T47D (cell line): ENCODE measurements around the gene PRKCH.

Experiments
- DNase-seq, 2 experiments: peaks; one replicate each; pipeline versions ENCODE4 v3.0.0 to v3.0.0-alpha.2; 2011 to 2012; ENCODE audit warnings: low read depth in 1 of 2, low spot score in 1 of 2
- JUND ChIP-seq: IDR thresholded peaks from 2 replicates; pipeline ENCODE4 v1.6.1; 2012; ENCODE audit warnings: low read depth
- in situ Hi-C: cut with HindIII; loops from 2 replicates; pipeline ENCODE4 v1.10.0; 2016; ENCODE audit warnings: low sequenced_read_pairs, low pct_unique_long_range_greater_than_20kb

The PRKCH gene

DNA sequence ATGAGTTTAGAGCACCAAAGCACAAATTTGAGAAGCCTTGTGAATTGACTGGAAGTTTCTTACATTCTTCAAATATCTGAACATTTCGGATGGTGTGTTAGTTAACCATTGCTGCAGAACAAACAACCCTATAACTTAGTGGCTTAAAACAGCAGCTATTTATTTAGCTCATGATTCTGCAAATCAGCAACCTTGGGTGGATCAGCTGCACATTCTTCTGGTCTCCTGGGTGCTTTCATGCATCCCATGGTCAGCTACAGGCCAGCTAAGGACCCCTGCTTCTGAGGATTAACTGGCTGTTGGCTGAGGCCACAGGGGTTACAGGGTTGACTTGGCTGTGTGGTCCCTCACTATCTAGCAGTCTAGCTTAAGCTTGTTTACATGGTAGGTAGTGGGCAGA, 260.0 kb downstream of the PRKCH start:
- DNase-seq, result no peak
- TF ChIP-seq JUND, result no peak
- in situ Hi-C loops, result no loop called here

DNA sequence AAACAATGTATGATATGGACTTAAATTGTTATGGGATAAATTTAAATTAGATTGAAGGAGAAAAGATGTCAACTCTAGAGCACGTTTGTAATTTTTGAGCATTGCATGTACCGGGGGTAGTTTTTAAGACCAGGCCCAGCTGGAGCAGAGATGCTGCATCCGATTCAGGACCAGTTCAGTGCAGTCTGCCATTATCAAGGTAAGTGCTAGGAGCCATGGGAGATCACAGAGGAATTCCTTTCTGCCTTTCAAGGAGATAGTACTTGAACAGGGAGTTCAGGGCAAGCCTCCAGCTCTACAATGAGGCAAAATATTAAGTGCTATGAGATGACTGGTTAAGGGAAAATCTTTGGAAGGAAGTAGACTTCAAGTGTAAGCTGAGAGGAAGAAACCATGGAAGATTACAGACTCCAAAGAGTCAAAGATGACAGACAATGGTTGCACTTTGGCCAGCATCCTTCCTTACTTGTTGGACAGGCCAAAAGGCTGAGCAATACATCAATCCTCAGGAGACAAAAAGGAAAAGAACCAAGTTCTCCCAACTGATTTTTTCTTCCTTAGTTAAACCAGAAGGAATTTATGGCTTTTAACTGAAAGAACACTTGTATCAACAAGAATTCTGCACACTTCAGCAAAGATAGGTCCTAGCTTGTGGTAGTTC, 260.7 kb downstream of the PRKCH start:
- TF ChIP-seq JUND, result no peak
- no peak for DNase-seq
- in situ Hi-C loops, result no loop called here

DNA sequence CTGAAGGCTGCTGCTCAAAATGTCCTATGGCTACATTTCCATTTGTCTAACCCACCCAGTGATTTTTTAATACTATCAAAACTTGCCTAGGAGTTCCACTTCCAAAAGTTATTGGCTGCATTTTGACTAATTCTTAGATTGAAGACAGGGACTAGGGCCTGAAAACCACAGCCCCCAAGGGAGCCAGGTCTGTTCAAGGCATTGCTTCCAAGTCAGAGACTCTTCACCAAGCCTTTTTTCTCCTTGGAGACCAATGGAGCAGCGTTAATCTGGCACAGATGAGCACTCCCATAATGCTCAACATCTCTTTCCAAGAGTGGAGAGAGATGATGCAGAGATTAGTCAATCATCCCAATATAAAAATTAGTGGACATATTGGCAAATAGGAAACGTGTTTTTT, 261.4 kb downstream of the PRKCH start:
- TF ChIP-seq JUND, result no peak
- in situ Hi-C loops, result no loop called here
- DNase-seq, result no peak

DNA sequence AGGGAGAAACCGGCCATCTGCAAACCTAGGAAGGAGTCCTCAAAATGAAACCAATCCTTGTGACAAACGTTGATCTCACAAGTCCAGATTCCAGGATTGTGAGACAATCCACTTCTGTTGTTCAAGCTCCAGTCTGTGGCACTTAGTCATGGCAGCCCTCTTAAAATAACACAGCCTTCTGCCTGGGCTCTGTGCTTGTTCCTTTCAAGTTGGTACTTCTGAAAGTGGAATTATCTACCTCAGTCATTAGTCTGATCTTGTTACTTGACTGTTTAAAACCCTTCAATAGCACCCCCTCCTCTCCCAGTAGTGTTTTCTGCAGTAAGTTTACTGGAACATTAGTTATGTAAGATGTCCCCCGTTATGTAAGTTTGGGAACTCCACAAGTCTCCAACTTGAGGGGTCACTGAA, 263.0 kb downstream of the PRKCH start:
- DNase-seq, result no peak
- in situ Hi-C loops, result no loop called here
- no peak for TF ChIP-seq JUND

DNA sequence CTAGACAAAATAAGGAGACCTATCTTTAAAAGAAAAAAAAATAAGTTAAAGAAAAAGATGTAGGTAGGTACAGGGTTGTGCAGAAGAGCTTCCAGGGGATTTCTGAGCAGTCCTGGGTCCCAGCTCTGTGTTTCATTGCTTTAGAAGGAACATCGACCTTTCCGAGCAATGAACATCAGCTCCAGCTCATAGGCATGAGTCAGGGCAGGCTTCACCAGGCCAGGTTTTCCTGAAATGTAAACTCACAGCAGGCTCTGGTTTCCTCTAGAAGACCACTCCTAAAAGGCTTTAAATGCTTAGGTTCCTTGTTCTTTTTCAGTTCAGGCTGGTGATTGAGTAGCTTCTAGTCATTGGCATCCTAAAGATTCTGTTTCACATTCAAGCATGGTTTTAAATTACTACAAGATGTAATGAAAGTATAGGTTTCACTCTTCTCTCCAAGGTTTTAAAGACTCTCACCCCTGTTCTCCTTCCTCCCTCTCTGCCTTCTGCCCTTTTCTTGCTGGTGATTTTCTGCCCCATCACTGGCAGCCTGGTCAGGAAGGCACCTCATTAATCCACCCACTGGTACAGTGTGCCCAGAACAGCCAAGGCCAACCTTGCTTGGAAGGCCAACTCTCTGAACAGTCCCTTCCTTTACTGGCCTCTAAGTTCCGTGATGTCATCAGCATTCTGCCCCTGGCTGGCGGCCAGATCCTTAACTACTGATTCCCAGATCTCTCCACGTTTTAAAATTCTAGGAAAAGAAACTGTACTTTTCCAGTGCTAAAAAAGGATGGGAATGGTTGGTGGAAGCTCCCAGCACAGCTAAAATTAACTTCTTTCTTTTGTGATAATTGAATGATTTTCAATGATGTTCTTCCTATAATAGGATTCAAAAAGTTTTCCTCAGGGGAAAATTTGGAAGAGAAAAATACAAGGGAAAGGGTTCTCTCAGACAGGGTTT, 264.5 kb downstream of the PRKCH start:
- no peak for TF ChIP-seq JUND
- in situ Hi-C loops, result no loop called here
- no peak for DNase-seq

DNA sequence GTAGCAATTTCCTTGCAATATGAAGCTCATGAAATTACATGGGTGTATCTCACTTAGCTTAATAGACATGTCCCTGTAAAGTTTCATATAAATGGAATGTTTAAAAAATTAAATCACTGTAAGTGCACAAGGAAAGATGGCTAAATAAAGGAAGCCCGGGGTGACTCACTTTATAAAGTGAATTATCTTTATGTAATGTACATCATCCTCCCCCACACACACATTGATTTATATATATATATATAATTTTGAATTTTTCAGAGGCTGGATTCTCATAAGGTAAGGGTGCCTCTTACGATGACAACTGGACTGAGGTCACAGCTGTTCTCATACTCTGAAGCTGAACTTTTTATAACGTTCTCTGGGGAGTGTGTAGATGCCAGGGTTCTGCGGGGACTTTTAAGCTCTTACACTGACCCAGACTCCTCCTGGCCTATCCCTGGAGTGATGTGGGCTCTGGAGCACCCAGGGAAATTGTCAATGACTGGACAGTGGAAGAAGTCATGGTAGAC, 265.2 kb downstream of the PRKCH start:
- DNase-seq, result no peak
- TF ChIP-seq JUND, result no peak
- in situ Hi-C loops, result no loop called here

DNA sequence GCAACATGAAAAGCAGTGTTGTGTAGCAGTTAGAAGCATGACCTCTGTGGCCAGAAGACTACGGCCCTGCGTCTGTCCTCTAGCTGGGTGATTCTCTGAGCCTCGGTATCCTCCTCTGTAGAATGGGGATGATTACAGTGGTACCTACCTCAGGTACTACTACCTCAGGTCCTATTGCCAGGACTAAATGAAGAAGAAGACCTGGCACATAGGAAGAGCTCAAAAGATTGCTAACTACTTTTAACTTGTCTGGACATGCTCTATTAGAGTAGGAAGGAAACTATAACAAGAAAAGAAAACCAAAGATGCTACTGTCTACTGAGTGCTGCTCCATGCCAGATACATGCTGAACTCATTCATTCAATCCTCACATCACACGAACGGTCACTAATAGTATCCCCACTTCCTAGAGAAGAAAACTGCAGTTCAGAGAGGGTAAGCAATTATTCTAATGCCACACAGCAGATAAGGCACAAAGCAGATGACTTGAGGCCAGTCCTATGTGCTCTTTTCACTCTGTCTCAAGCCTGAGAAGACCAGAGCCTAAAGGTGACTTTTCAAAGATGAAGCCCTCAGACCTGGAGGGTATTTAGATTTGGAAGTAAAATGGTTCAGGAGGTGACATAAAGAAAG, 265.8 kb downstream of the PRKCH start:
- in situ Hi-C loops, result no loop called here
- no peak for TF ChIP-seq JUND
- no peak for DNase-seq

DNA sequence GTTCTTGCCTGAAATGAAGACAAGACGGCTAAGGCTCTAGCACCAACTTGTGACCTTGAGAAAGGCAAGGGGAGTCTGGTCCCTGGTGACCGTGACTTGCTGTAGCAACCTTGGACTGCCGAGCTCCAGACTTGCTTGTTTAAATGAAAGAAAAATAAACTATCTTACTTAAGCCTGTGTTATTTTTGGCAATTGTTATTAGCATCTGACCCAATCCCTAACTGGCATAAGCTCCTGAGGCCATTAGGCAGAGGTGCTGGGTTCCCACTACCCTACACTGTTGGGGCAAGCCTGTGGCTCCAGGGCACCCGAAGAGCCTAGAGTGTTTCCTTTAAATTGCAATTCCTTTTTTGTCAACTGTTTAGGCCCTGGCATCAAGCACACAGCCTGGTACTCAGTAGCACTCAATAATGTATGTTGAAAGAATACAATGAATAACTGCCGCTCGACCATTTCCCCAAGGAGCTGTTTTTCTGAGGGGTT, 267.1 kb downstream of the PRKCH start:
- TF ChIP-seq JUND, result no peak
- DNase-seq, result no peak
- in situ Hi-C loops, result no loop called here

DNA sequence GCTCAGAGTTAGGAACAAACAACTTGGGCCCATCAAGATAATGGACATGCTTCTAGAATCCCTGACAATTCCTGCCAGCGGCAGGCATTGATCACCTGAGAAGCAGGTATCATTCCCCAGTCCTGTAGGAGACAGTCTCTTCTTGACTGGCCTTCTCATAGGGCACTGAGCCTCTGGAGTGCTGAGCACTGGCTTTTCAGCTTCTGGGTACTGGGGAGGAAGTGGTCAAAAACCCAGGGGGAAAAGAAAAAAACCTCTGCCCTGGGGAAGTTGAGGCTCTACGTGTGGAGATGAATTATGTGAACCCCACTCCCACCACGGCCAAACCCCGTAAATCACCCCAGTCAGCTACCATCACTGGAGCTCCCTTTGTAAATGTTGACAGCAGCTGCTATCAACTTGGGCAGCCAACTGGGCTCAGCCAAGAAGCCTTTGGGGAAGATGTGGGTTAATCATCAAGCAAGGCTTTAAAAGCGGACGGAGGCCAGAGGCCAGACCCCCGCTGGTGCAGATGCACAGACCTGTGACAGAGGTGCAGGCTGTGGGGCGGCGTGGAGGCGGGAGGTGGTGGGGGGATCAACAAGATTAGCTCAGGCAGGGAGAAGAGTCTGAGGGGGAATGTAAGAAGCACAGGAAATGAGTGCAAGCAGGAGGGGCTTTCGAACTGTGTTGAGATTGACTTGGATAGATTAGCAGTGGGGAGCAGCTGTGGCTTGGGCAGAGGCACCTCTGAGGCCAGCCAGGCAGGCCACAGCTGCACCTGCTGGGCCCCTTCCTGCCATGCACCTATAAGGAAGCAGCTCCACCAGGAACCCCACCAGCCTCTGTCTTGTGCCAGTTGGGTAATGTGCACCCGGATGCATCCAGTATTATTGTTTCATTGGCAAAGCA, 268.6 kb downstream of the PRKCH start:
- TF ChIP-seq JUND, result no peak
- no peak for DNase-seq
- in situ Hi-C loops, result no loop called here

DNA sequence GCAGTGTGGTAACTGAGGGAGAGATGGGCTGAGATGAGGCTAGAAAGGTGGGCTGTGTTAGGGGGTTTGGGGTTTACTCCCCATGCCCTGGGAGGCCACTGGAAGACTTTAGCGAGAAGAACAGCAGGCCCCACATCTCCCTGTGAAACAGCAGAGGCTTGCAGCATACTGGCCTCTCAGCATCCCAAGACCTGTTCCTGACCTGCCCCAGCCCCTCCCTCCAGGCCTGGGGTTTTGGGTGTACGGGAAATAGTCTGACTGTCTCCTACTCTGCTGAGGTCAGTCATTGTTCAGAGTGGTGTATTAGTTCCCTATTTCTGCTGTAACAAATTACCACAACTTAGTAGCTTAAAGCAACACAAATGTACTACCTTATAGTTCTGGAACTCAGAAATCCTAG, 270.5 kb downstream of the PRKCH start:
- no peak for DNase-seq
- no peak for TF ChIP-seq JUND
- in situ Hi-C loops, result no loop called here

DNA sequence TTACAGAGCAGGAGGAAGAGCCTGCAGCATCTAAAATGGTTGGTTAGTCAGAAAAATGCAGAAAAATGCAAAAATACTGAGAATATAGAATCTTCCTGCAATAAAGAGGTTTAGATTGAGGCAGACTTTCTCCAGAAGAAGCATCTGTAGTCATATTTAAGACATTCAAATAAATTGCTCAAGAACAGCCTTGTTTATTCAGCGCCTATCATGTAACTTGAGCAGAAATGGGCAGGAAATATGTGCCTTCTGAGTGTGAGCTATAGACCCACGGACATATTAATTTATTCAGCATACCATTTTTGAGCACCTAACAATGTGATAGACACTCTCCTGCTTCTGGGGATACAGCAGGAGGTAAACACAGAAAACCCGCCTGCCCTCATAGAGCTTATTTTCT, 272.0 kb downstream of the PRKCH start:
- DNase-seq, result no peak
- in situ Hi-C loops, result no loop called here
- no peak for TF ChIP-seq JUND

DNA sequence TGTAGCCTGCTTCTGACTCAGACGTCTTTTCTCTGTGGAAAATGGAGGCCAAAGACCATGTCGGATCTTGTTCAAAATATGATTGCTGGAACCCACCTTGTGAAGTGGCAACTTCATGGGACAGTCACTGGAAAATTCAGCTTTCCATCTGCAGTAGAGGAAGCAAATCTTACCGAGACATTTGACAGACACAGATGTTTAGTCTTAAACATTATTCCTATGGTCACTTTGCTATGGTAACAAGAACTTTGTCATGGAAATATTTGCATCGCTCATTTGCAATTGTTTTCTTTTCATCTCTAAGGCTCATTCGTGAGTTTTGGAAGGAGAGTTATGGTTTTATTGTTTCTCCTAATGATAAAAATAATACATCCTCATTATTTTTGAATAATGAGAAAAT, 275.6 kb downstream of the PRKCH start:
- no peak for DNase-seq
- in situ Hi-C loops, result no loop called here
- no peak for TF ChIP-seq JUND
